Panc1 (cell line): ENCODE data around the gene RHBDF2. TPM values are rescaled to one million over a fixed set of nuclear protein-coding genes. Genes with fewer than 3 reads are reported as not detected.

Source experiments
- ATAC-seq: fragments of 200-7000 bp; cut with Tn5 transposase; 2 replicates; pipeline ENCODE4 v1.9.1; 2020; ENCODE audit warnings: mild to moderate bottlenecking, moderate library complexity
- BruUV-seq: library from RNA; stranded (reverse); fragments of 400-500 nt; replicated peaks from 2 replicates; lab custom pipeline; 2021; lab: Mats Ljungman, UMichigan
- CTCF ChIA-PET: fragments of 300-600 bp; sonication (Branson Sonifier 250); formaldehyde crosslinking; loops from one replicate; lab custom pipeline; 2022; ENCODE audit warnings: antibody characterized with exemption; lab: Charles Lee
- POLR2A ChIA-PET: fragments of 300-600 bp; sonication (Branson Sonifier 250); formaldehyde crosslinking; loops from one replicate; lab custom pipeline; 2022; ENCODE audit warnings: antibody characterized with exemption; lab: Charles Lee
- DNase-seq: peaks from one replicate; pipeline ENCODE4 v3.0.0-alpha.2; 2010; ENCODE audit warnings: low read depth, low spot score
- H3K27ac ChIP-seq: 2 replicates; pipeline ENCODE4 v1.5.1; 2011; ENCODE audit warnings: mild to moderate bottlenecking, low read length, inconsistent platforms
- H3K27me3 ChIP-seq: fragments of 200-500 bp; sonication (Bioruptor generic); 2 replicates; pipeline ENCODE4 v1.6.0; 2014; ENCODE audit warnings: low read length, inconsistent platforms; ENCODE audit not compliant: control insufficient read depth, insufficient read depth
- H3K36me3 ChIP-seq: fragments of 200-500 bp; sonication (Bioruptor generic); 2 replicates; pipeline ENCODE4 v1.5.1; 2014; ENCODE audit warnings: inconsistent platforms, mild to moderate bottlenecking, low read length, moderate library complexity; ENCODE audit not compliant: control insufficient read depth, insufficient read depth
- H3K4me1 ChIP-seq: 2 replicates; pipeline ENCODE4 v1.5.1; 2011; ENCODE audit warnings: inconsistent platforms, mild to moderate bottlenecking, low read length, moderate library complexity; ENCODE audit not compliant: control insufficient read depth, insufficient read depth
- H3K4me3 ChIP-seq, 2 experiments: 2 replicates each; pipeline ENCODE4 v1.5.1; 2011 to 2012; ENCODE audit warnings: low read depth in 2 of 2, low read length in 2 of 2, mild to moderate bottlenecking in 2 of 2, inconsistent platforms in 1 of 2, moderate library complexity in 1 of 2
- H3K9me3 ChIP-seq: fragments of 200-500 bp; sonication (Bioruptor generic); 2 replicates; pipeline ENCODE4 v1.5.1; 2014; ENCODE audit warnings: low read depth, mild to moderate bottlenecking, inconsistent platforms, low read length, moderate library complexity; ENCODE audit not compliant: control insufficient read depth, insufficient read depth
- CTCF ChIP-seq: fragments of 450-650 bp; IDR thresholded peaks from 2 replicates; pipeline ENCODE4 v1.5.1; 2017; ENCODE audit warnings: mild to moderate bottlenecking
- POLR2AphosphoS5 ChIP-seq: IDR thresholded peaks from 2 replicates; pipeline ENCODE4 v1.6.1; 2012; ENCODE audit warnings: mild to moderate bottlenecking, low read depth, low read length, moderate library complexity
- REST ChIP-seq, 2 experiments: IDR thresholded peaks; 2 replicates each; pipeline ENCODE4 v1.6.1; 2011 to 2012; ENCODE audit warnings: low read depth in 2 of 2, control low read depth in 1 of 2, low read length in 1 of 2, mild to moderate bottlenecking in 1 of 2, moderate library complexity in 1 of 2; ENCODE audit not compliant: insufficient read depth in 1 of 2
- SIN3A ChIP-seq: IDR thresholded peaks from 2 replicates; pipeline ENCODE4 v1.6.1; 2012; ENCODE audit warnings: low read depth, mild to moderate bottlenecking, low read length, moderate library complexity, borderline replicate concordance; ENCODE audit not compliant: insufficient read depth
- TCF7L2 ChIP-seq: IDR thresholded peaks from 2 replicates; pipeline ENCODE4 v1.6.1; 2011; ENCODE audit warnings: mild to moderate bottlenecking, low read depth, low read length, inconsistent platforms
- in situ Hi-C: cut with HindIII; loops from 2 replicates; pipeline ENCODE4 v1.10.0; 2016; ENCODE audit warnings: low sequenced_read_pairs, low pct_unique_long_range_greater_than_20kb
- intact Hi-C: fragments of 100-400 bp; cut with micrococcal nuclease; formaldehyde crosslinking; loops from one replicate; pipeline ENCODE4 v1.10.0; 2022; ENCODE audit not compliant: unreplicated experiment
- total RNA-seq: library from RNA; stranded (reverse); gene quantifications from one replicate; pipeline ENCODE4 v1.2.1, GENCODE V29; 2021; ENCODE audit not compliant: unreplicated experiment

Gene RHBDF2
- total RNA-seq, 1 experiment from 2014 or later = 67.8 TPM

- intact Hi-C loops = no loop called here
- no peaks in the 10 kb centered on the region for H3K27me3 ChIP-seq
- no peaks in the 10 kb centered on the region for H3K4me1 ChIP-seq
- no TSS peak for BruUV-seq
- in situ Hi-C loops = no loop called here
- TF ChIP-seq CTCF (no peak), REST (IDR thresholded peaks at IDR 0.05; ENCODE audit: insufficient read depth in 1 of 2, low read depth in 2 of 2, low read length in 1 of 2) (no peak)
- no peak for ATAC-seq
- CTCF ChIA-PET = interaction anchor here (0.6 to 1.1 kb wide), 2 partner anchors 20 to 110 kb away, joined by 3 to 4 read pairs; no protein-coding TSS in a partner anchor
- no peak for DNase-seq
- POLR2A ChIA-PET = interaction anchor here (0.6 kb wide), 2 partner anchors 77 to 100 kb away, joined by 3 to 4 read pairs; no protein-coding TSS in a partner anchor
- no peak overlapping the region for H3K27ac ChIP-seq
- no peaks in the 10 kb centered on the region for H3K36me3 ChIP-seq
- no peak overlapping the region for H3K4me3 ChIP-seq
- no peaks in the 10 kb centered on the region for H3K9me3 ChIP-seq
Measured at GRCh38 chr17:76428511-76428910, 72.7 kb downstream of the RHBDF2 start.

- TF ChIP-seq CTCF (no peak), TCF7L2 (no peak), SIN3A (no peak), REST (IDR thresholded peaks at IDR 0.05; ENCODE audit: insufficient read depth in 1 of 2, low read depth in 2 of 2, low read length in 1 of 2) (no peak), POLR2AphosphoS5 (no peak)
- Histone ChIP-seq H3K9me3 (no peaks in the 10 kb centered on the region), H3K36me3 (no peaks in the 10 kb centered on the region), H3K4me1 (no peaks in the 10 kb centered on the region), H3K27me3 (no peaks in the 10 kb centered on the region), H3K4me3 (no peak overlapping the region), H3K27ac (no peak overlapping the region)
- ChIA-PET CTCF (interaction anchor here (0.6 to 1.1 kb wide), 2 partner anchors 19 to 109 kb away, joined by 3 to 4 read pairs; no protein-coding TSS in a partner anchor), POLR2A (interaction anchor here (0.6 kb wide), 2 partner anchors 76 to 99 kb away, joined by 3 to 4 read pairs; no protein-coding TSS in a partner anchor)
- no peak for DNase-seq
- ATAC-seq = no peak
- intact Hi-C loops (no loop called here), in situ Hi-C loops (no loop called here)
- no TSS peak for BruUV-seq
Measured at GRCh38 chr17:76427501-76428231, 73.6 kb downstream of the RHBDF2 start.
